AML-193 (cell line): Measurements from ENCODE around the gene C3orf70.
"Not testable (repeated sequence)": the region's sequence is repeated elsewhere in the genome, so short reads cannot be mapped to it uniquely, and the experiment has no call there.

Source experiments
- DNase-seq, 2 experiments: peaks; one replicate each; lab custom pipeline; 2025; lab: John Stamatoyannopoulos, UW

Gene C3orf70

DNA sequence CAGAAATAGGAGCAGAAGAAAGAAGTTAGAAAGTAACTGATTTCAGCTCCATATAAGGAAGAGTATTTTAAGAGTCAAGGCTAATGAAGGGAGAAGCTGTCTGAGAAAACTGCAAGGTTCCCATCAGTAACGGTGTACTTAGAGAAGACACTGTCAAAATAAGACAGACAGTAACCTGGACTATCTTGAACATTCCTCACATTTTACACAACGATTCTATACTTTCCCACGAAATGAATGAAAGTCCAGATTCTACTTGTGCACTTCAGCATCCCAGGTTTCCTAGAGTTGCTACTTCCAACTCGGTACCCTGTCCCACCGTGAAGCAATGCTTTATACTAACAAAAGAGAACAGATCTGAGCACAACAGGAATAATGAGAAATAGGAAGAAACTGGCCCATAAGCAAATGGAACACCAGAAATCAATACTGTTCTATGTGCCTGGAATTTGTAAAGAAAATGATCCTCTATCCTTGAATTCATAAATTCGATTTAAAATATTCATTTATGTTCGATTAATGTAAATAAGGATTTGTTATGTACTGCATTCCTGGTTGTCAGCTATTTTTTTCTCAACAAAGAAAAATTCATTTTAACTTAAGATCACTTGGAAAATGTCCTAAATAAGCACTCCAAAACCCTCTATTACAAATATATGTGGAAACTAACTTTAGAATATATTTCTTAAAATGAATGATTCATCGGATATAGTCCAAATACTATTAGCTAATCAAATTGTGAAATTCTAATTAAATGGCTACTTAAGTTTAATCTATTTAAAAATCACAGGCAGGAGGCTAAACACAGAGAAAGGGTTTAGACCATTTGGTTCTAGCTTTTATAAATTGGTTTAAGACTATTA, 1.5 kb downstream of the C3orf70 start:
- DNase-seq: no peak

DNA sequence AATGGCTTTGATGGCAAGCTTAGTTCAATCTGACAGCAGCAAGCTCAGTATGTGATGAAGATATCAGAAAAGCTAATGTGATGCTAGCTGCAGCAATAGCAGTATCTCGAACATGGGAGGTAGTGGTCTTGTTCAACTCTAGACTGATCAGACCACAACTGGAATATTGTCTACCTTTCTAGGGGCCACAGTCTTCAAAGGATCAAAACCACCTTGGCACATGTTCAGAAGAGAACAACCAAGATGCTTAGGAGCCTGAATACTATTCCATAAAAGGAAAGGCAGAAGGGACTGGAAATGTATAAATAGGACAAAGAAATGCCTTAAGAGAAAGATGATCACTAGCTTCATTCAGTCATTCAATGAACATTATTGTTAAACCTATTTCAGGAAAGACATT, 2.3 kb downstream of the C3orf70 start:
- DNase-seq: no peak

DNA sequence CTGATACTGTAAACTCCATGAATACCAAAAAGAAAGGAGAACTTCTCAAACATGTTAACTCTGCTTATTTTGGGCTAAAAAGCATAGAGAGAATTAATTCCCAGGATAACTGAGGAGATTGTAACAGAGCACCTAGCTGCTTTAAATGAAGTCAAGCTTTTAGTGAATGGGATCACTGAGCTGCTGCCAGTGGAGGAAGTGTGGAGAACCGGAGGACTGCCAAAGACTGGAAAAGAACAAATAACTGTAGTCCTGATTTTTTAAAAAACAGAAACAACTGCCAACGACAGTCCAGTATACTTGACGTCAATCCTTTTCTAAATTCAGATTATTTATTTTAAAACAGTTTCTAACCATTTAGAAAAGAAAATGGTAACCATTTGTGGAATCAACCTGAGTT, 3.3 kb downstream of the C3orf70 start:
- no peak for DNase-seq

- DNase-seq: no peak
Measured at GRCh38 chr3:185145511-185145910, 7.3 kb downstream of the C3orf70 start.

- DNase-seq: no peak
Measured at GRCh38 chr3:185144784-185145183, 8.1 kb downstream of the C3orf70 start.

DNA sequence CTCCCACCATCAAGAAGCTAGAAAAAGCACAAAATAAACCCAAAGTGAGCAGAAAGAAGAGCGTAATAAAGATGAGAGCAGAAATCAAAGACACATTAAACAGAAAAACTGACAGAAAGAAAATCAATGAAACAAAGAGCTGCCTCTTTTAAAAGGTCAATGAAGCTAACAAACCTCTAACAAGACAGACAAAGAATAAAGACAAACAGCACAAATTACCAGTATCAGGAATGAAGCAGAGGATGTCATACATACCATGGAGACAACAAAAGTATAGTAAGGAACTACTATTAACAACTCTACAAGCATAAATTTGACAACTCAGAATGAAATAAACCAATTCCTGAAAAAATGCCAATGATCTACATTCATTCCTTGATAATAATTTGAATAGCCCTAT, 15.0 kb downstream of the C3orf70 start:
- no peak for DNase-seq

- no peak for DNase-seq
Measured at GRCh38 chr3:185134509-185134908, 18.4 kb downstream of the C3orf70 start.

- DNase-seq: no peak
Measured at GRCh38 chr3:185131602-185132256, 21.1 kb downstream of the C3orf70 start.

DNA sequence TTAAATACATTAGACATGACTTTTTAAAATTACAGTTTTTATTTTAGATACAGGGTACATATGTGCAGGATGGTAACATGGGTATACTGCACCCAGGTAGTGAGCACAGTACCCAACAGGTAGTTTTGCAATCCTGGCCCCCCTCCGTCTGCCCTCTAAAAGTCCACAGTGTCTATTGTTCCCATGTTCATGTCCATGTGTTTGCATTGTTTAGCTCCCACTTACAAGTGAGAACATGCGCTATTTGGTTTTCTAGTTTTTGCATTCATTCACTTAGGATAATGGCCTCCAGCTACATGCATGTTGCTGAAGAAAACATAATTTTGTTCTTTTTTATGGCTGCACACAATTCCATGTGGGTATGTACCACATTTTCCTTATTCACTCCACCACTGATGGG, 23.8 kb downstream of the C3orf70 start:
- no peak for DNase-seq

- DNase-seq: no peak
Measured at GRCh38 chr3:185126201-185126600, 26.7 kb downstream of the C3orf70 start.

- no peak for DNase-seq
Measured at GRCh38 chr3:185120126-185120525, 32.7 kb downstream of the C3orf70 start.

- DNase-seq: no peak
Measured at GRCh38 chr3:185115371-185115770, 37.5 kb downstream of the C3orf70 start.

DNA sequence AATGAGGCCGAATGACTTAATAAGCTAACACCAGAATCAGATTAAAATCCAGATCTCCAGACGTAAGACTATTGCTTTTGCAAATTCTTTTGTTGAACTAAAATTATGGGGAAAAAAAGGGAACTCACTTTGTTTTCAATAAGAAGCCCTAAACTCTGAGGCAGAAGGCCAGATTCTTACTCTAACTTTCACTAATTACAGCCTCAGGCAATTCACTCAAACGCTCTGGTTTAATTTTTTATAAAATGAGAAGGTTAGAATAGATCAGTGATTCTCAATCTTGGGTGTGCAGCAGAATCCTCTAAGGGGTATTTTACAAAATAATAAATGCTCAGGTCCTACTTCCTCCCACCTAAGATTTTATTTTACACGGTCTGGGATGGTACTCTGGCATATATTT, 38.1 kb downstream of the C3orf70 start:
- DNase-seq: no peak

GRCh38 chr3:185112186-185112585, 40.7 kb downstream of the C3orf70 start:
- DNase-seq: no peak

DNA sequence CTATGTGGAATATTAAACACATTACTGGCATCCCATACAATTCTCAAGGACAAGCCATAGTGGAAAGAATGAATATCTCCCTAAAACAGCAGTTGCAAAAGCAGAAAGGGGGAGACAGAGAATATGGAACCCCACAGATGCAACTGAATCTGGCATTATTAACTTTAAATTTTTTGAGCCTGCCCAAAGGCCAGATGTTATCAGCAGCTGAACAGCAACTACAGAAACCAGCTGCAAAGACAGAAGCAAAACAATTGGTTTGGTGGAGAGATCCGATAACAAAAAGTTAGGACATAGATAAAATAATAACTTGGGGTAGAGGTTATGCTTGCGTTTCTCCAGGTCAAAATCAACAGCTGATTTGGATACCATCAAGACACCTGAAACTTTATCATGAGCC, 43.8 kb downstream of the C3orf70 start:
- DNase-seq: not testable (repeated sequence)

GRCh38 chr3:185106256-185106890, 46.5 kb downstream of the C3orf70 start:
- not testable (repeated sequence) for DNase-seq

- no peak for DNase-seq
Measured at GRCh38 chr3:185103359-185104127, 49.3 kb downstream of the C3orf70 start.

DNA sequence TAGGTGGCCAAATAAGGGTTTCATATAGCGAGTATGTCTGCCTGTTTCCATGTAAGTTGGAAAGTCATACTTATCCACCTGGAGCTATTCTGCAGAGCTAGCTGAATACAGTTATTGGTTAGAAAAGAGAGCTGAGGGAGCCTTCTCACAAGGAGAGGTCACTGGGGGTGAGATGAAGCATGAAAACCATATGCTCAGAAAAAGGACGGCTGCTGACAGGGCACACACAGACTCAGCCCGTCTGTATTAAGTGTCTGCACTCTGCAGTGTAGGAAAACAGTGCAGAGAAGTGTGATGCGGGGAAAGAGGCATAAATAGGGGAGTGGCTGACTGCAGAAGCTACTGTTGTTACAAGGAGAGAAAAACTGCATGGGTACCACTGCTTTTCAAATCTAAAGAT, 58.2 kb downstream of the C3orf70 start:
- DNase-seq: no peak

- no peak for DNase-seq
Measured at GRCh38 chr3:185093116-185093515, 59.7 kb downstream of the C3orf70 start.

GRCh38 chr3:185090811-185091210, 62.0 kb downstream of the C3orf70 start:
- DNase-seq: no peak

- DNase-seq: no peak
Measured at GRCh38 chr3:185089751-185090150, 63.1 kb downstream of the C3orf70 start.

DNA sequence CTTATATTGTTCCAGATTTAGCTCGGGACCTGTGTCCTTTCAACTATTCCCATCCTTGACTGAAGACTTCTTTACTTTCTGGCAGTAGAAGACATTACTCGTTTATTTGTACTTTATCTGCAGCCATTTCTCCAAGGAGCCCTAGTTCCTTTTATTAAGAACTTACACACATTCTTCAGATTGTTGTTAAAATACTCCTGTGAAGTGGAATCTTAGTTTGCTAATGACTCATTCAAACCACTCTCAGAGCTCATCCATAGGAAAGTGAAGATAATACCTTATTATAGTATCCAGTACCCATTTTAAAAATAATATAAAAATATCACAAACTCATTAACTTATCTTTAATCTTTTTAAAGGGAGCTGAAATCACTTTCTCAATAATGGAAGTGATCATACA, 63.5 kb downstream of the C3orf70 start:
- no peak for DNase-seq
